Esophagus muscularis mucosa (tissue), 4 donors: Measurements from ENCODE around the gene PLXDC1. TPM values are rescaled to one million over a fixed set of nuclear protein-coding genes. Genes with fewer than 3 reads are reported as not detected.

ENCODE experiments used
- DNase-seq: peaks from one replicate; pipeline ENCODE4 v3.0.0-alpha.2; 2017; ENCODE audit errors: extremely low spot score
- H3K27ac ChIP-seq, 4 donors: fragments of 200-600 bp; sonication (generic); replicated peaks in 1 of 4; 1 replicate in 3 of 4; 2 replicates in 1 of 4; pipeline ENCODE4 v1.5.1; 2016 to 2019; ENCODE audit warnings: mild to moderate bottlenecking in 1 of 4
- H3K27me3 ChIP-seq, 4 donors: fragments of 200-600 bp; sonication (generic); one replicate each; pipeline versions ENCODE4 v1.5.1 to v1.6.0; 2016 to 2019
- H3K36me3 ChIP-seq, 4 donors: fragments of 200-600 bp; sonication (generic); one replicate each; pipeline ENCODE4 v1.5.1; 2016 to 2019
- H3K4me1 ChIP-seq, 4 donors: fragments of 200-600 bp; sonication (generic); one replicate each; pipeline ENCODE4 v1.5.1; 2016 to 2019
- H3K4me3 ChIP-seq, 4 donors: fragments of 200-600 bp; sonication (generic); 1 replicate in 2 of 4; 2 replicates in 2 of 4; pipeline ENCODE4 v1.5.1; 2016 to 2019; ENCODE audit warnings: mild to moderate bottlenecking in 4 of 4, moderate library complexity in 1 of 4
- H3K9me3 ChIP-seq, 4 donors: fragments of 200-600 bp; sonication (generic); 1 replicate in 3 of 4; 2 replicates in 1 of 4; pipeline ENCODE4 v1.5.1; 2016 to 2019
- CTCF ChIP-seq, 3 experiments: fragments of 200-600 bp in 2 of 3; fragments of 450-650 bp in 1 of 3; sonication (generic) in 2 of 3; IDR thresholded peaks; one replicate each; pipeline ENCODE4 v1.5.1; 2017 to 2019; ENCODE audit warnings: antibody characterized with exemption in 3 of 3, mild to moderate bottlenecking in 2 of 3, moderate library complexity in 1 of 3
- EP300 ChIP-seq: sonication (generic); formaldehyde crosslinking; IDR thresholded peaks from one replicate; pipeline ENCODE4 v1.6.1; 2017; ENCODE audit warnings: antibody characterized with exemption
- POLR2A ChIP-seq: fragments of 450-650 bp; IDR thresholded peaks from one replicate; pipeline ENCODE4 v1.6.1; 2017; ENCODE audit warnings: antibody characterized with exemption, moderate library complexity, mild to moderate bottlenecking, low read depth
- POLR2AphosphoS5 ChIP-seq, 2 donors: sonication (generic); formaldehyde crosslinking; IDR thresholded peaks; one replicate each; pipeline ENCODE4 v1.6.1; 2017; ENCODE audit warnings: antibody characterized with exemption in 2 of 2
- WGBS: methylation state at CpG from one replicate; pipeline ENCODE4 v1.1.5; 2018; 5-methylcytosine and 5-hydroxymethylcytosine counted together
- intact Hi-C: fragments of 100-400 bp; cut with DNase I; formaldehyde crosslinking; loops from one replicate; pipeline ENCODE4 v1.15.1; 2023
- total RNA-seq, 4 donors: library from RNA; depleted of rRNA; stranded (reverse); fragments of >200 nt; gene quantifications; one replicate each; pipeline versions ENCODE4 v1.1.0 to v1.2.1, GENCODE V29; 2016

PLXDC1 gene
- total RNA-seq, 4 donors from 2014 or later: 7.5 to 17.0 (median 11.0) TPM

- H3K36me3 ChIP-seq: peaks cover 10 to 51% (median 26%) of the 10 kb centered on the region in 4 donors
- intact Hi-C loops: loop anchor here (5.0 kb wide), 1 partner anchor 193 kb away; no protein-coding TSS in a partner anchor
Measured at GRCh38 chr17:39175695-39176093, 24.3 kb upstream of the PLXDC1 start.

DNA sequence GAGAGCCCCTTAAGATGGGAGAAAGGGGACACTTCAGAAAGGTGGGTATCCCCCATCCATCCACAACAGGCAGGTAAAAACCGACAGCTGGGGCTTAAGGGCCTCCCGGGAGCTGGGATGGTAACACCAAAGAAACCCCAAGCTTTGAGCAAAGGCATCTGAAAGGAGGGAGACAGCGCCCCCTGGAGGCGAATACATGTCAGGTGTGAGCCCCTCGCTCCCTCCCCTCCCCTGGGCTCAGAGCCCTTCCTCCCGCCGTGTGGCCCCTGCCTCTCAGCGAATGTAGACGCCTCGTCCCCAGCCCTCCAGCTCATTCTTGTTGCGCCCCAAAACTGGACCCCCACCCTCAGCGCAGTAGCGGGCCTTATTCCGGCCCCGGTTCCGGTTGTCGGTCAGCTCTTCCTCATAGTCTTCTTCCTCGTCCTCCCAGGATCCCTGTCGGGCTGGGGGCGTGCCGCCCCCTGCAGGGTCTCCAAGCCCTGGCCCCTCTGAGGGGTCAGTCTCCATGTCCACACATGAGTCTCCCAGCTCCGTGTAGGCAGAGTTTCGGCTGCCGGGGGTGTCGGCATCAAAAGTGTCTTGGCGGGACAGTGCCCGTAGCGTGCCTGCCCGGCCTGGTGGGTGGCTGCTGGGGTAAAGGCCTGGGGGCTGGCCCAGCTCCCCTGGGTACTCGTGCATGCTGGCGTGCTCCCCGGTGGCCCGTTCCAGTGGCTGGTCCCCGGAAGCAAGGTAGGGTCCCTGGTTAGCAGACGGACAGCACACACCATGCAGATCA, 23.7 kb upstream of the PLXDC1 start:
- H3K27me3 ChIP-seq: peaks cover 0 to 8% (median 0%) of the 10 kb centered on the region in 4 donors
- intact Hi-C loops: loop anchor here (5.0 kb wide), 1 partner anchor 193 kb away; no protein-coding TSS in a partner anchor
- H3K9me3 ChIP-seq: no peaks in the 10 kb centered on the region
- H3K36me3 ChIP-seq: peaks cover 10 to 47% (median 23%) of the 10 kb centered on the region in 4 donors
- WGBS: 43% methylated on average over 17 of the region's 35 CpGs
- H3K27ac ChIP-seq: no peak overlapping the region
- H3K4me1 ChIP-seq: peaks cover 0 to 16% (median 9%) of the 10 kb centered on the region in 4 donors
- no peak for DNase-seq
- no peak overlapping the region for H3K4me3 ChIP-seq
- peak in 1 of 2 donors; percentile 39 for TF ChIP-seq POLR2AphosphoS5 (IDR thresholded peaks at IDR 0.05)
- TF ChIP-seq EP300: no peak
- TF ChIP-seq CTCF (IDR thresholded peaks at IDR 0.05): peak; percentile 73 to 86 (median 76)

More at GRCh38 chr17:39175695-39176093, 24.3 kb upstream of the PLXDC1 start:
- H3K27me3 ChIP-seq: peaks cover 0 to 8% (median 0%) of the 10 kb centered on the region in 4 donors
- no peak overlapping the region for H3K4me3 ChIP-seq
- H3K9me3 ChIP-seq: no peaks in the 10 kb centered on the region
- TF ChIP-seq CTCF (IDR thresholded peaks at IDR 0.05) (no peak), POLR2AphosphoS5 (IDR thresholded peaks at IDR 0.05) (no peak), POLR2A (no peak), EP300 (no peak)
- DNase-seq: no peak
- 58% methylated on average over 10 of the region's 10 CpGs for WGBS
- H3K4me1 ChIP-seq: peaks cover 0 to 16% (median 9%) of the 10 kb centered on the region in 4 donors
- H3K27ac ChIP-seq: no peak overlapping the region

GRCh38 chr17:39173526-39174274, 22.3 kb upstream of the PLXDC1 start:
- WGBS: 71% methylated on average over 10 of the region's 10 CpGs
- no peak overlapping the region for H3K4me3 ChIP-seq
- intact Hi-C loops: no loop called here

DNA sequence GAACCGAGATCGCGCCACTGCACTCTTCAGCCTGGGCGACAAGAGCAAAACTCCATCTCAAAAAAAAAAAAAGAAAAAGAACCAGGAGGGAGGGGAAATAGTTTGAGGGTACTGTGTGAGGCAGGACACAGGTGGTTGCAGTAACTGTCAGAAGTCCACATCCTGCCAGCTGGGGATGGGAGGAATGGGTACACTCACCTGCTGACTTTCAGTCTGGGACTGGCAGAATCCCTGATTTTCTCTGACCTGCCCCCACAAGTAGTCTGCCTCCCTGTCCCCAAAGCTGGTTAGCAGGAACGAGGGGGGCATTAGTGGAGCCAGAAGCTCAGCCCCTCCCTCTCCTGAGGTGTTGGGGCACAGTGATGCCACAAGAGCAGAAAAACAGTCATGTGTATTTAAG, 21.6 kb upstream of the PLXDC1 start:
- 62% methylated on average over 5 of the region's 5 CpGs for WGBS
- intact Hi-C loops: no loop called here
- TF ChIP-seq CTCF (IDR thresholded peaks at IDR 0.05): no peak
- TF ChIP-seq POLR2A: no peak
- no peak for TF ChIP-seq EP300
- TF ChIP-seq POLR2AphosphoS5 (IDR thresholded peaks at IDR 0.05): no peak
- Histone ChIP-seq H3K4me3 (no peak overlapping the region), H3K27me3 (peaks cover 0 to 8% (median 0%) of the 10 kb centered on the region in 4 donors), H3K9me3 (no peaks in the 10 kb centered on the region), H3K4me1 (peaks cover 0 to 16% (median 9%) of the 10 kb centered on the region in 4 donors), H3K36me3 (peaks cover 10 to 30% (median 17%) of the 10 kb centered on the region in 4 donors), H3K27ac (no peak overlapping the region)
- DNase-seq: no peak

More at GRCh38 chr17:39173526-39174274, 22.3 kb upstream of the PLXDC1 start:
- no peak for DNase-seq
- Histone ChIP-seq H3K4me1 (peaks cover 0 to 16% (median 9%) of the 10 kb centered on the region in 4 donors), H3K9me3 (no peaks in the 10 kb centered on the region), H3K27me3 (peaks cover 0 to 8% (median 0%) of the 10 kb centered on the region in 4 donors), H3K27ac (no peak overlapping the region), H3K36me3 (peaks cover 10 to 34% (median 17%) of the 10 kb centered on the region in 4 donors)
- TF ChIP-seq CTCF (IDR thresholded peaks at IDR 0.05): no peak
- TF ChIP-seq POLR2A: no peak
- TF ChIP-seq EP300: no peak
- TF ChIP-seq POLR2AphosphoS5 (IDR thresholded peaks at IDR 0.05): no peak
